Smooth muscle cell (in vitro differentiated cells): ENCODE results near the gene FBXO2. TPM values are rescaled to one million over a fixed set of nuclear protein-coding genes. Genes with fewer than 3 reads are reported as not detected.

Source experiments
- DNase-seq: peaks from one replicate; lab custom pipeline; 2025; ENCODE audit not compliant: unreplicated experiment; lab: John Stamatoyannopoulos, UW
- H2AFZ ChIP-seq: fragments of 200-600 bp; sonication (generic); 2 replicates; pipeline ENCODE4 v1.6.0; 2016; ENCODE audit warnings: antibody characterized with exemption, low read depth, mild to moderate bottlenecking
- H3F3A ChIP-seq: fragments of 200-600 bp; sonication (generic); 2 replicates; pipeline ENCODE4 v1.6.0; 2017; ENCODE audit warnings: antibody characterized with exemption, low read depth
- H3K27ac ChIP-seq: fragments of 200-600 bp; sonication (generic); 2 replicates; pipeline ENCODE4 v1.5.1; 2016; ENCODE audit warnings: low read depth, mild to moderate bottlenecking
- H3K27me3 ChIP-seq: fragments of 200-600 bp; sonication (generic); 2 replicates; pipeline ENCODE4 v1.6.1; 2016; ENCODE audit warnings: low read depth, mild to moderate bottlenecking
- H3K36me3 ChIP-seq: fragments of 200-600 bp; sonication (generic); 2 replicates; pipeline ENCODE4 v1.5.1; 2016; ENCODE audit warnings: low read depth
- H3K4me1 ChIP-seq: fragments of 200-600 bp; sonication (generic); 2 replicates; pipeline ENCODE4 v1.5.1; 2016; ENCODE audit warnings: low read depth
- H3K4me2 ChIP-seq: fragments of 200-600 bp; sonication (generic); 2 replicates; pipeline ENCODE4 v1.6.0; 2016; ENCODE audit warnings: mild to moderate bottlenecking
- H3K4me3 ChIP-seq: fragments of 200-600 bp; sonication (generic); 2 replicates; pipeline ENCODE4 v1.5.1; 2016; ENCODE audit warnings: mild to moderate bottlenecking
- H3K79me2 ChIP-seq: fragments of 200-600 bp; sonication (generic); 2 replicates; pipeline ENCODE4 v1.6.0; 2016; ENCODE audit warnings: low read depth, mild to moderate bottlenecking
- H3K9ac ChIP-seq: fragments of 200-600 bp; sonication (generic); 2 replicates; pipeline ENCODE4 v1.6.0; 2016; ENCODE audit warnings: low read depth
- H3K9me3 ChIP-seq: fragments of 200-600 bp; sonication (generic); replicated peaks from 2 replicates; pipeline ENCODE4 v1.5.1; 2016; ENCODE audit warnings: low read depth
- H4K20me1 ChIP-seq: fragments of 200-600 bp; sonication (generic); 2 replicates; pipeline ENCODE4 v1.6.0; 2016; ENCODE audit warnings: low read depth
- CTCF ChIP-seq: fragments of 200-600 bp; sonication (generic); IDR thresholded peaks from 2 replicates; pipeline ENCODE4 v1.5.1; 2017; ENCODE audit warnings: borderline replicate concordance, mild to moderate bottlenecking, antibody characterized with exemption; ENCODE audit not compliant: insufficient read depth, poor library complexity, severe bottlenecking
- WGBS: methylation state at CpG from one replicate; pipeline ENCODE4 v1.1.7; 2016; ENCODE audit warnings: low lambda C conversion rate; 5-methylcytosine and 5-hydroxymethylcytosine counted together
- polyA plus RNA-seq: library from polyadenylated mRNA; unstranded; fragments of >200 nt; fragmentation: Nextera tagmentation; extraction: Ambion mirVana; gene quantifications from 2 replicates; pipeline ENCODE4 v1.2.1, GENCODE V29; 2016
- total RNA-seq: library from RNA; depleted of rRNA; stranded (reverse); fragments of >200 nt; gene quantifications from 2 replicates; pipeline ENCODE4 v1.2.3, GENCODE V29; 2014

FBXO2 gene
- total RNA-seq (4.6 and 15.6 TPM in 2 replicates), polyA plus RNA-seq (15.5 and 34.8 TPM in 2 replicates)

- H3K4me1 ChIP-seq, result peaks cover 7% of the 10 kb centered on the region
- H2AFZ ChIP-seq, result peak within 1 kb of the TSS; percentile 92
- peak within 1 kb of the TSS; percentile 87 for H3K4me3 ChIP-seq
- TF ChIP-seq CTCF, result no peak
- H3K9ac ChIP-seq, result no peak within 1 kb of the TSS
- H3K4me2 ChIP-seq, result peak within 1 kb of the TSS; percentile 97
- DNase-seq, result peak; percentile 47
- WGBS, result 4% methylated on average over 53 of the region's 94 CpGs
- no peak within 1 kb of the TSS for H3K27ac ChIP-seq
- no peaks in the 10 kb centered on the region for H3K79me2 ChIP-seq
- no peaks in the 10 kb centered on the region for H3K36me3 ChIP-seq
- no peaks in the 10 kb centered on the region for H3F3A ChIP-seq
- no peaks in the 10 kb centered on the region for H3K9me3 ChIP-seq
- peaks cover 19% of the 10 kb centered on the region for H3K27me3 ChIP-seq
- no peaks in the 10 kb centered on the region for H4K20me1 ChIP-seq
Measured at GRCh38 chr1:11654137-11654938, at the start of gene FBXO2, which contains the start of gene FBXO44. FBXO2 (minus strand) TSS chr1:11654429; CDS start chr1:11654340, 89 bp downstream. FBXO44 (plus strand) TSS chr1:11654877; CDS start chr1:11655836, 959 bp downstream.

- 71% methylated on average over 8 of the region's 8 CpGs for WGBS
- TF ChIP-seq CTCF, result no peak
- H3K4me1 ChIP-seq, result peaks cover 15% of the 10 kb centered on the region
Measured at GRCh38 chr1:11703357-11704193, 49.3 kb upstream of the FBXO2 start.

GRCh38 chr1:11701981-11702803, 48.0 kb upstream of the FBXO2 start:
- Histone ChIP-seq H3K27ac (no peak overlapping the region), H3K27me3 (no peaks in the 10 kb centered on the region), H3K9ac (no peak overlapping the region), H3K4me1 (peaks cover 15% of the 10 kb centered on the region), H4K20me1 (no peaks in the 10 kb centered on the region), H3K4me3 (no peak overlapping the region), H3K79me2 (no peaks in the 10 kb centered on the region), H3K36me3 (no peaks in the 10 kb centered on the region), H3F3A (no peaks in the 10 kb centered on the region), H2AFZ (no peak overlapping the region), H3K4me2 (no peak overlapping the region), H3K9me3 (no peaks in the 10 kb centered on the region)
- WGBS, result 85% methylated on average over 15 of the region's 15 CpGs
- no peak for TF ChIP-seq CTCF
- DNase-seq, result no peak

More at GRCh38 chr1:11703357-11704193, 49.3 kb upstream of the FBXO2 start:
- H2AFZ ChIP-seq, result no peak overlapping the region
- no peaks in the 10 kb centered on the region for H3K9me3 ChIP-seq
- H3K4me3 ChIP-seq, result no peak overlapping the region
- no peaks in the 10 kb centered on the region for H3K36me3 ChIP-seq
- H4K20me1 ChIP-seq, result no peaks in the 10 kb centered on the region
- H3K9ac ChIP-seq, result no peak overlapping the region
- H3K4me2 ChIP-seq, result no peak overlapping the region
- no peak overlapping the region for H3K27ac ChIP-seq
- no peaks in the 10 kb centered on the region for H3F3A ChIP-seq
- DNase-seq, result no peak
- no peaks in the 10 kb centered on the region for H3K27me3 ChIP-seq
- no peaks in the 10 kb centered on the region for H3K79me2 ChIP-seq
